Keratinocyte (primary cell): ENCODE results near the gene ZNF446.

Source experiments
- CTCF ChIP-seq, 3 experiments: IDR thresholded peaks in 1 of 3; conservative IDR thresholded peaks in 1 of 3; optimal IDR thresholded peaks in 1 of 3; 2 replicates in 2 of 3; 3 replicates in 1 of 3; pipeline versions ENCODE3 to v1.5.1; 2011; ENCODE audit warnings: low read length in 3 of 3, mild to moderate bottlenecking in 3 of 3, moderate library complexity in 2 of 3, control low read depth in 1 of 3, inconsistent platforms in 1 of 3; ENCODE audit not compliant: insufficient read depth in 2 of 3; ENCODE audit errors: extremely low read depth in 1 of 3
- EZH2 ChIP-seq: IDR thresholded peaks from one replicate; pipeline ENCODE4 v1.6.1; 2012; ENCODE audit warnings: inconsistent platforms, mild to moderate bottlenecking, low read length, moderate library complexity

DNA sequence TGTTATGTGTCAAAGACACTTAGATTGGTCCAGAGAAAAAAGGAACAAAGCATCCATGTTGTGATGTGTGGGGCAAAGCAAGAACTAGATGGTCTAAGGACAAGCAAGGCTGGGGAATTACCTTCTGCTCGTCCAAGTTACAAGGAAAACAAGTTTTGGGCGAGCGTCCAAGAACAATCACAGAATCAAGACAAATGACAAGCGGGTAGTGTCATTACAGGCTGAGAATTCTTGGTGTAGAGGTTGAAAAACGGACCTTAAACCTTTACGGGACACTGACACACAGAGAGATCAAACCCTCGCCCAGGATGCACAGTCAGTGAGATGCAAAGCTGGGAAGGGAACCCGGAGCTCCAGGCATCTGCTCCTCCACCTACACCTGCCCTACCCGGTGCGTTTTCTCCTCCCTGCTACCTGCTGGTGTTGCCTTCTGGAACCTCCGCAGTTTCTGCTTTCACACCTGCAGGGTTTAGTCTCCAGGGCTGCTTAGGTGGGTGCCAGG is 25.2 kb upstream of the ZNF446 start:
- no peak for TF ChIP-seq CTCF (optimal IDR thresholded peaks at IDR 0.05 in 1 of 3, IDR thresholded peaks at IDR 0.05 in 1 of 3, conservative IDR thresholded peaks at IDR 0.05 in 1 of 3; ENCODE audit: extremely low read depth in 1 of 3, insufficient read depth in 2 of 3, low read length in 3 of 3)
- no peak for TF ChIP-seq EZH2
